K562 (cell line): Measurements from ENCODE around the gene GIMAP1. TPM values are rescaled to one million over a fixed set of nuclear protein-coding genes. Genes with fewer than 3 reads are reported as not detected.

Experiments used
- ATAC-seq: fragments of 200-7000 bp; cut with Tn5 transposase; 3 replicates; pipeline ENCODE4 v1.9.1; 2020; ENCODE audit warnings: moderate library complexity
- BruUV-seq: library from RNA; stranded (reverse); fragments of 400-500 nt; replicated peaks from 2 replicates; lab custom pipeline; 2021; lab: Mats Ljungman, UMichigan
- CTCF ChIA-PET: fragments of 300-600 bp; formaldehyde crosslinking; extraction: SDS; loops from one replicate; lab custom pipeline; 2021; ENCODE audit warnings: low intra/inter-chr PET ratio; lab: Yijun Ruan, JAX
- POLR2A ChIA-PET: fragments of 300-600, 350-650 bp; sonication (Branson Sonifier 250); formaldehyde crosslinking; extraction: SDS; loops from one replicate; lab custom pipeline; 2021; ENCODE audit warnings: antibody characterized with exemption, inconsistent platforms; lab: Yijun Ruan, JAX
- DNase-seq, 4 experiments: peaks; one replicate each; pipeline versions ENCODE4 v3.0.0 to v3.0.0-alpha.2; 2011 to 2018; ENCODE audit warnings: low spot score in 3 of 4, mixed read lengths in 3 of 4; ENCODE audit errors: extremely low read depth in 1 of 4
- FAIRE-seq: peaks from 2 replicates; lab custom pipeline; 2011; peaks lifted over from hg19 to GRCh38; lab: Jason Lieb, UNC
- H2AFZ ChIP-seq: 2 replicates; pipeline ENCODE4 v1.6.0; 2011; ENCODE audit warnings: low read depth, low read length, control low read depth, inconsistent platforms
- H3K27ac ChIP-seq: fragments of 200-600 bp; 3 replicates; pipeline ENCODE4 v1.8.0; 2011; ENCODE audit warnings: low read depth, mild to moderate bottlenecking, control low read depth, inconsistent platforms, low read length, moderate library complexity, mixed read lengths; ENCODE audit errors: extremely low read depth
- H3K27me3 ChIP-seq, 2 experiments: fragments of 300-600 bp in 1 of 2; 2 replicates in 1 of 2; 3 replicates in 1 of 2; pipeline versions ENCODE4 v1.6.0 to v1.8.0; 2011; ENCODE audit warnings: inconsistent platforms in 2 of 2, low read length in 2 of 2, mild to moderate bottlenecking in 1 of 2, mixed read lengths in 1 of 2, moderate library complexity in 1 of 2; ENCODE audit not compliant: control insufficient read depth in 2 of 2, insufficient read depth in 2 of 2
- H3K36me3 ChIP-seq: fragments of 300-600 bp; 3 replicates; pipeline ENCODE4 v1.8.0; 2011; ENCODE audit warnings: mild to moderate bottlenecking, low read length, inconsistent platforms; ENCODE audit not compliant: control insufficient read depth, insufficient read depth
- H3K4me1 ChIP-seq, 2 experiments: fragments of 200-600 bp in 1 of 2; replicated peaks in 1 of 2; 2 replicates in 1 of 2; 3 replicates in 1 of 2; pipeline versions ENCODE4 v1.5.1 to v1.8.0; 2011; ENCODE audit warnings: inconsistent platforms in 2 of 2, low read length in 2 of 2, mild to moderate bottlenecking in 1 of 2, mixed read lengths in 1 of 2, moderate library complexity in 1 of 2; ENCODE audit not compliant: control insufficient read depth in 2 of 2, insufficient read depth in 2 of 2
- H3K4me2 ChIP-seq: 2 replicates; pipeline ENCODE4 v1.6.1; 2011; ENCODE audit warnings: low read length, control low read depth, inconsistent platforms, mixed read lengths; ENCODE audit not compliant: insufficient read depth
- H3K4me3 ChIP-seq: fragments of 200-600 bp; sonication (generic), shearing (Covaris generic); 2 replicates; pipeline ENCODE4 v1.5.1; 2016; ENCODE audit warnings: control low read depth, inconsistent platforms
- H3K79me2 ChIP-seq: fragments of 200-600 bp; 3 replicates; pipeline ENCODE4 v1.8.0; 2011; ENCODE audit warnings: low read length, inconsistent platforms; ENCODE audit not compliant: control insufficient read depth, insufficient read depth
- H3K9ac ChIP-seq, 2 experiments: 2 replicates each; pipeline versions ENCODE4 v1.6.0 to v1.6.1; 2011; ENCODE audit warnings: low read depth in 2 of 2, low read length in 2 of 2, control low read depth in 1 of 2, inconsistent platforms in 1 of 2, mild to moderate bottlenecking in 1 of 2, mixed read lengths in 1 of 2; ENCODE audit not compliant: insufficient read depth in 1 of 2
- H3K9me1 ChIP-seq: one replicate; pipeline ENCODE4 v1.6.0; 2011; ENCODE audit warnings: inconsistent platforms, mild to moderate bottlenecking, low read length, moderate library complexity; ENCODE audit not compliant: control insufficient read depth, insufficient read depth
- H3K9me3 ChIP-seq: replicated peaks from 2 replicates; pipeline ENCODE4 v1.5.1; 2011; ENCODE audit warnings: low read depth, low read length, inconsistent platforms; ENCODE audit not compliant: control insufficient read depth, insufficient read depth
- H4K20me1 ChIP-seq: replicated peaks from 2 replicates; pipeline ENCODE4 v1.6.1; 2011; ENCODE audit warnings: low read length, inconsistent platforms, mixed read lengths; ENCODE audit not compliant: control insufficient read depth, insufficient read depth
- ETV1 ChIP-seq: fragments of 450-650 bp; conservative IDR thresholded peaks from 2 replicates; pipeline ENCODE4 v1.6.1; 2016; ENCODE audit warnings: missing genetic modification characterization, control low read depth, low read depth, missing compliant biosample characterization
- GABPA ChIP-seq: fragments of 200-800 bp; sonication (Bioruptor generic); conservative IDR thresholded peaks from 2 replicates; pipeline ENCODE4 v1.6.1; 2016; ENCODE audit warnings: low read depth, missing genetic modification characterization, missing compliant biosample characterization
- MAFK ChIP-seq: IDR thresholded peaks from 2 replicates; pipeline ENCODE4 v1.6.1; 2011; ENCODE audit warnings: low read length, improper control_type of control experiment
- NR4A1 ChIP-seq, 2 experiments: fragments of 250-450 bp in 1 of 2; fragments of 450-650 bp in 1 of 2; sonication (Bioruptor Pico) in 1 of 2; IDR thresholded peaks; 2 replicates each; pipeline versions ENCODE4 v1.4.0 to v1.6.1; 2016 to 2020; ENCODE audit warnings: mild to moderate bottlenecking in 2 of 2, missing compliant biosample characterization in 1 of 2, missing genetic modification characterization in 1 of 2, moderate library complexity in 1 of 2
- SUPT5H ChIP-seq: fragments of 450-650 bp; IDR thresholded peaks from 2 replicates; pipeline ENCODE4 v1.6.1; 2016
- ZKSCAN1 ChIP-seq: fragments of 150-350 bp; IDR thresholded peaks from 2 replicates; pipeline ENCODE4 v1.6.1; 2016; ENCODE audit warnings: low read depth, low read length
- WGBS: fragments of 100-300 bp; shearing (Covaris generic); methylation state at CpG from one replicate; pipeline ENCODE4 v1.1.6; 2016; ENCODE audit warnings: low coverage, mixed read lengths; ENCODE audit not compliant: insufficient coverage; ENCODE audit errors: missing lambda C conversion rate; 5-methylcytosine and 5-hydroxymethylcytosine counted together
- in situ Hi-C: fragments of 300-500 bp; cut with MboI; formaldehyde crosslinking; loops from 4 replicates; pipeline ENCODE4 v1.15.0; 2018; ENCODE audit warnings: inconsistent platforms, mixed read lengths
- intact Hi-C: fragments of 100-400 bp; cut with micrococcal nuclease; formaldehyde crosslinking; loops from 2 replicates; pipeline ENCODE4 v1.14.2; 2022
- polyA plus RNA-seq, 8 experiments: library from polyadenylated mRNA; depleted of rRNA in 4 of 8; stranded (reverse) in 5 of 8; unstranded in 3 of 8; fragments of >200 nt; fragmentation: Nextera tagmentation in 2 of 8; fragmentation: Illumina TruSeq in 1 of 8; extraction: Ambion mirVana in 2 of 8; extraction: Trizol in 1 of 8; gene quantifications; 2 replicates each; pipeline versions ENCODE4 v1.2.1 to v1.2.3, GENCODE V29; 2011 to 2014; ENCODE audit warnings: inconsistent platforms in 1 of 8, missing spikeins in 1 of 8
- total RNA-seq, 7 experiments: library from RNA; depleted of rRNA in 6 of 7; stranded (reverse); fragments of >200 nt in 6 of 7; fragmentation: Illumina TruSeq in 2 of 7; extraction: Trizol in 2 of 7; gene quantifications; 2 replicates each; pipeline versions ENCODE4 v1.2.1 to v1.2.3, GENCODE V29; 2011 to 2021; ENCODE audit warnings: low replicate concordance in 1 of 7
- TF ChIP-seq, protein P1 (sequence below): fragments of 250-450 bp; sonication (Bioruptor Pico); IDR thresholded peaks from 2 replicates; pipeline ENCODE4 v1.4.0; 2020; ENCODE audit warnings: mild to moderate bottlenecking, moderate library complexity
- TF ChIP-seq, protein P2 (sequence below), 2 experiments: fragments of 450-650 bp in 1 of 2; IDR thresholded peaks; 2 replicates each; pipeline ENCODE4 v1.6.1; 2011 to 2017; ENCODE audit warnings: low read depth in 2 of 2, antibody characterized with exemption in 1 of 2, borderline replicate concordance in 1 of 2, low read length in 1 of 2, mild to moderate bottlenecking in 1 of 2, mixed read lengths in 1 of 2; ENCODE audit not compliant: control insufficient read depth in 1 of 2

Gene GIMAP1
- total and polyA plus RNA-seq, 9 of the 15 experiments (the other 6 are each of a cell fraction or from before 2014, with no cell fraction given), result 0.04 to 0.13 TPM; not detected in 7

DNA sequence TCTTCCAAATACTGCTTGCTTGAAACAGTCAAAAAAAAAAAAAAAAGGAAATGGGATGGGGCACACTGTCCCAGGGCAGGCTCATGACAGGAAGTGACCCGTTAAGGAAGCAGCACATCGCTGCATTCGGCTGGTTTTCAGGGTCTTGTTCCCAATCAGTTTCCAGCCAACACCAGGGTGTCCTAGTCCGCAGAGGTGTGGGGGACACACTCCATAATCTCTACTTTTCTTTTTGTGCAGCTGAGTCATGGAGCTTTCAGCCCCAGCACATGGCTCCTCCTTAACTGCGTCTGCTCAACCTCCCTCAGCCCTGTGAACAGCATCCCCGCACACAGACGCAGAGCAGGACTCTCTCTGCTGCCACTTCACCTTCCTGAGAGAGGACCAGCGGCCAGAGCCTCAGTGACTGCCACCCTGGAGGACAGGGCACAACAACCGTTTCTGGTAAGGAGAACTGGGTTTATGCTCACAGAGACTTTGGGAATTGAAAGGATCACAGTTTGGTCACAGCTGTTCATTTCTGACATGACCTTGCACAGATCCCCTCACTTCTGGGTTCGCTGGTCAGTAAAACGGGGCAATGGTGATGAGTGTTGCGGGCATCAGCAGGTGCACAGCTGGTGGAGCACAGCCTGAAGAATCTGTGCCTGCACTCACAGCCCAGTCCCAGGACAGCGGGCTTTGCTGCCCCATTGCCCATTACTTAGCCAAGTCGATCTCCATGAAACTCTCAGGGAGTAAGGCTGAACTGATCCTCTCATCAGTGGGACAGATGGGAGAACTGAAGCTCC, 21.0 kb downstream of the GIMAP1 start, which contains the start of gene GIMAP5:
Gene GIMAP5 (plus strand): TSS at position 154 of the 791 bp plus-strand sequence. CDS start 3,467 bp downstream, outside the sequence.
- no peak within 1 kb of the TSS for H3K4me2 ChIP-seq
- no peak within 1 kb of the TSS for H3K27ac ChIP-seq
- no peaks in the 10 kb centered on the region for H3K9me3 ChIP-seq
- WGBS, result under 1% methylated on average over 14 of the region's 14 CpGs
- ATAC-seq (peak; percentile 53), DNase-seq (no peak), FAIRE-seq (no peak)
- no peak within 1 kb of the TSS for H2AFZ ChIP-seq
- H3K4me3 ChIP-seq, result no peak within 1 kb of the TSS
- ChIA-PET CTCF (no interaction called here), POLR2A (interaction anchor here (0.6 to 0.7 kb wide), 2 partner anchors 33 to 66 kb away, joined by 4 read pairs; no protein-coding TSS in a partner anchor)
- peak within 1 kb of the TSS in 1 of 2 experiments; percentile 3; a peak in 1 of 4 replicates for H3K9ac ChIP-seq
- H3K4me1 ChIP-seq, result no peaks in the 10 kb centered on the region; a peak in 1 of 5 replicates
- H3K36me3 ChIP-seq, result no peaks in the 10 kb centered on the region
- H4K20me1 ChIP-seq, result no peaks in the 10 kb centered on the region
- H3K27me3 ChIP-seq, result peaks cover 1 to 33% of the 10 kb centered on the region in 2 experiments; a peak in 2 of 5 replicates
- no peaks in the 10 kb centered on the region for H3K79me2 ChIP-seq
- in situ Hi-C loops, result no loop called here
- no TSS peak for BruUV-seq
- intact Hi-C loops, result no loop called here
- H3K9me1 ChIP-seq, result no peaks in the 10 kb centered on the region
- TF ChIP-seq ZKSCAN1 (no peak), SUPT5H (no peak), MAFK (no peak), NR4A1 (CRISPR knock-in tag; IDR thresholded peaks at IDR 0.05) (0 out of 2 replicates have a peak, but pooled peaks have one; percentile 25), NR4A1 (tag; IDR thresholded peaks at IDR 0.05) (no peak), GABPA (tag) (peak; percentile 75), ETV1 (tag) (peak; percentile 36; the same call in 1 of the 2 replicates)
- TF ChIP-seq, protein P1, sequence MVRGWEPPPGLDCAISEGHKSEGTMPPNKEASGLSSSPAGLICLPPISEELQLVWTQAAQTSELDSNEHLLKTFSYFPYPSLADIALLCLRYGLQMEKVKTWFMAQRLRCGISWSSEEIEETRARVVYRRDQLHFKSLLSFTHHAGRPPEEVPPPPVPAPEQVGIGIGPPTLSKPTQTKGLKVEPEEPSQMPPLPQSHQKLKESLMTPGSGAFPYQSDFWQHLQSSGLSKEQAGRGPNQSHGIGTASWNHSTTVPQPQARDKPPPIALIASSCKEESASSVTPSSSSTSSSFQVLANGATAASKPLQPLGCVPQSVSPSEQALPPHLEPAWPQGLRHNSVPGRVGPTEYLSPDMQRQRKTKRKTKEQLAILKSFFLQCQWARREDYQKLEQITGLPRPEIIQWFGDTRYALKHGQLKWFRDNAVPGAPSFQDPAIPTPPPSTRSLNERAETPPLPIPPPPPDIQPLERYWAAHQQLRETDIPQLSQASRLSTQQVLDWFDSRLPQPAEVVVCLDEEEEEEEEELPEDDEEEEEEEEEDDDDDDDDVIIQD (CRISPR knock-in tag), result no peak
- TF ChIP-seq, protein P2, sequence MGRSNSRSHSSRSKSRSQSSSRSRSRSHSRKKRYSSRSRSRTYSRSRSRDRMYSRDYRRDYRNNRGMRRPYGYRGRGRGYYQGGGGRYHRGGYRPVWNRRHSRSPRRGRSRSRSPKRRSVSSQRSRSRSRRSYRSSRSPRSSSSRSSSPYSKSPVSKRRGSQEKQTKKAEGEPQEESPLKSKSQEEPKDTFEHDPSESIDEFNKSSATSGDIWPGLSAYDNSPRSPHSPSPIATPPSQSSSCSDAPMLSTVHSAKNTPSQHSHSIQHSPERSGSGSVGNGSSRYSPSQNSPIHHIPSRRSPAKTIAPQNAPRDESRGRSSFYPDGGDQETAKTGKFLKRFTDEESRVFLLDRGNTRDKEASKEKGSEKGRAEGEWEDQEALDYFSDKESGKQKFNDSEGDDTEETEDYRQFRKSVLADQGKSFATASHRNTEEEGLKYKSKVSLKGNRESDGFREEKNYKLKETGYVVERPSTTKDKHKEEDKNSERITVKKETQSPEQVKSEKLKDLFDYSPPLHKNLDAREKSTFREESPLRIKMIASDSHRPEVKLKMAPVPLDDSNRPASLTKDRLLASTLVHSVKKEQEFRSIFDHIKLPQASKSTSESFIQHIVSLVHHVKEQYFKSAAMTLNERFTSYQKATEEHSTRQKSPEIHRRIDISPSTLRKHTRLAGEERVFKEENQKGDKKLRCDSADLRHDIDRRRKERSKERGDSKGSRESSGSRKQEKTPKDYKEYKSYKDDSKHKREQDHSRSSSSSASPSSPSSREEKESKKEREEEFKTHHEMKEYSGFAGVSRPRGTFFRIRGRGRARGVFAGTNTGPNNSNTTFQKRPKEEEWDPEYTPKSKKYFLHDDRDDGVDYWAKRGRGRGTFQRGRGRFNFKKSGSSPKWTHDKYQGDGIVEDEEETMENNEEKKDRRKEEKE (IDR thresholded peaks at IDR 0.05; ENCODE audit: borderline replicate concordance in 1 of 2, control insufficient read depth in 1 of 2, low read depth in 2 of 2, low read length in 1 of 2), result no peak
